ENCODE results near the gene PGD.

- TF ChIP-seq CTCF (IDR thresholded peaks at IDR 0.05 in 2 of 3, conservative IDR thresholded peaks at IDR 0.05 in 1 of 3; ENCODE audit: control insufficient read depth in 2 of 3, extremely low read depth in 1 of 3, insufficient read depth in 1 of 3, low read depth in 3 of 3, low read length in 3 of 3) (no peak), HDAC6 (IDR thresholded peaks at IDR 0.05; ENCODE audit: unreplicated experiment) (no peak), SMC3 (IDR thresholded peaks at IDR 0.05; ENCODE audit: borderline replicate concordance, low read length) (no peak), RCOR1 (conservative IDR thresholded peaks at IDR 0.05; ENCODE audit: low read depth, low read length) (no peak), MAX (IDR thresholded peaks at IDR 0.05; ENCODE audit: low read depth, low read length) (no peak), CHD1 (IDR thresholded peaks at IDR 0.05; ENCODE audit: low read depth, low read length) (no peak), EZH2 (IDR thresholded peaks at IDR 0.05; ENCODE audit: borderline replicate concordance, control insufficient read depth, low read depth, low read length) (no peak)
- TF ChIP-seq, protein P1, sequence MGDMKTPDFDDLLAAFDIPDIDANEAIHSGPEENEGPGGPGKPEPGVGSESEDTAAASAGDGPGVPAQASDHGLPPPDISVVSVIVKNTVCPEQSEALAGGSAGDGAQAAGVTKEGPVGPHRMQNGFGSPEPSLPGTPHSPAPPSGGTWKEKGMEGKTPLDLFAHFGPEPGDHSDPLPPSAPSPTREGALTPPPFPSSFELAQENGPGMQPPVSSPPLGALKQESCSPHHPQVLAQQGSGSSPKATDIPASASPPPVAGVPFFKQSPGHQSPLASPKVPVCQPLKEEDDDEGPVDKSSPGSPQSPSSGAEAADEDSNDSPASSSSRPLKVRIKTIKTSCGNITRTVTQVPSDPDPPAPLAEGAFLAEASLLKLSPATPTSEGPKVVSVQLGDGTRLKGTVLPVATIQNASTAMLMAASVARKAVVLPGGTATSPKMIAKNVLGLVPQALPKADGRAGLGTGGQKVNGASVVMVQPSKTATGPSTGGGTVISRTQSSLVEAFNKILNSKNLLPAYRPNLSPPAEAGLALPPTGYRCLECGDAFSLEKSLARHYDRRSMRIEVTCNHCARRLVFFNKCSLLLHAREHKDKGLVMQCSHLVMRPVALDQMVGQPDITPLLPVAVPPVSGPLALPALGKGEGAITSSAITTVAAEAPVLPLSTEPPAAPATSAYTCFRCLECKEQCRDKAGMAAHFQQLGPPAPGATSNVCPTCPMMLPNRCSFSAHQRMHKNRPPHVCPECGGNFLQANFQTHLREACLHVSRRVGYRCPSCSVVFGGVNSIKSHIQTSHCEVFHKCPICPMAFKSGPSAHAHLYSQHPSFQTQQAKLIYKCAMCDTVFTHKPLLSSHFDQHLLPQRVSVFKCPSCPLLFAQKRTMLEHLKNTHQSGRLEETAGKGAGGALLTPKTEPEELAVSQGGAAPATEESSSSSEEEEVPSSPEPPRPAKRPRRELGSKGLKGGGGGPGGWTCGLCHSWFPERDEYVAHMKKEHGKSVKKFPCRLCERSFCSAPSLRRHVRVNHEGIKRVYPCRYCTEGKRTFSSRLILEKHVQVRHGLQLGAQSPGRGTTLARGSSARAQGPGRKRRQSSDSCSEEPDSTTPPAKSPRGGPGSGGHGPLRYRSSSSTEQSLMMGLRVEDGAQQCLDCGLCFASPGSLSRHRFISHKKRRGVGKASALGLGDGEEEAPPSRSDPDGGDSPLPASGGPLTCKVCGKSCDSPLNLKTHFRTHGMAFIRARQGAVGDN (IDR thresholded peaks at IDR 0.05), result no peak
Measured at GRCh38 chr1:10374442-10374860, 24.4 kb upstream of the PGD start.

All from GM12878 (cell line).